Subcutaneous adipose tissue (tissue), 4 donors: ENCODE data around the gene CEP350. TPM values are rescaled to one million over a fixed set of nuclear protein-coding genes. Genes with fewer than 3 reads are reported as not detected.

Source experiments
- CTCF ChIP-seq: fragments of 450-650 bp; IDR thresholded peaks from one replicate; pipeline ENCODE4 v1.5.1; 2016; ENCODE audit warnings: low read depth, mild to moderate bottlenecking, control low read depth, antibody characterized with exemption, moderate library complexity
- total RNA-seq, 4 donors: library from RNA; depleted of rRNA; stranded (reverse); fragments of >200 nt; gene quantifications; one replicate each; pipeline ENCODE4 v1.1.0, GENCODE V29; 2016

Gene CEP350
- total RNA-seq, 4 donors from 2014 or later: 77.2 to 136 (median 103) TPM

- TF ChIP-seq CTCF: no peak
These were observed 199.9 kb downstream of the CEP350 start, which contains the start of gene QSOX1 for GRCh38 chr1:180154325-180155181. Gene QSOX1, plus strand, starts transcription at chr1:180154869. Its CDS starts 39 bp downstream, at chr1:180154908.

GRCh38 chr1:180155182-180155682 is 200.6 kb downstream of the CEP350 start:
- TF ChIP-seq CTCF: no peak

- no peak for TF ChIP-seq CTCF
These were observed 201.6 kb downstream of the CEP350 start for GRCh38 chr1:180156201-180156600.

- TF ChIP-seq CTCF: no peak
These were observed 202.1 kb downstream of the CEP350 start for GRCh38 chr1:180156631-180157091.

GRCh38 chr1:180157108-180157507 is 202.5 kb downstream of the CEP350 start:
- TF ChIP-seq CTCF: no peak

GRCh38 chr1:180157576-180158057 is 203.0 kb downstream of the CEP350 start:
- TF ChIP-seq CTCF: no peak
